GM19099 (cell line): ENCODE measurements around the gene ADCY1.

ENCODE experiments used
- POLR2A ChIP-seq: IDR thresholded peaks from 3 replicates; pipeline ENCODE4 v1.6.1; 2011; ENCODE audit warnings: low read depth; ENCODE audit not compliant: insufficient read length; ENCODE audit errors: extremely low read depth

Gene ADCY1

GRCh38 chr7:45573661-45574415 is at the start of gene ADCY1:
TSS of gene ADCY1 (plus strand) at chr7:45574368. CDS start at chr7:45574544, 176 bp downstream.
- no peak for TF ChIP-seq POLR2A

GRCh38 chr7:45524445-45524844 is 49.7 kb upstream of the ADCY1 start:
- TF ChIP-seq POLR2A, result no peak

GRCh38 chr7:45525057-45525456 is 49.1 kb upstream of the ADCY1 start:
- no peak for TF ChIP-seq POLR2A

- TF ChIP-seq POLR2A, result no peak
Measured at GRCh38 chr7:45543473-45543872, 30.7 kb upstream of the ADCY1 start.

- TF ChIP-seq POLR2A, result no peak
Measured at GRCh38 chr7:45563401-45563800, 10.8 kb upstream of the ADCY1 start.

- no peak for TF ChIP-seq POLR2A
Measured at GRCh38 chr7:45563941-45564461, 10.2 kb upstream of the ADCY1 start.

GRCh38 chr7:45564485-45564884 is 9.7 kb upstream of the ADCY1 start:
- no peak for TF ChIP-seq POLR2A

- no peak for TF ChIP-seq POLR2A
Measured at GRCh38 chr7:45564886-45565455, 9.2 kb upstream of the ADCY1 start.

GRCh38 chr7:45566386-45566785 is 7.8 kb upstream of the ADCY1 start:
- TF ChIP-seq POLR2A, result no peak

GRCh38 chr7:45566961-45567360 is 7.2 kb upstream of the ADCY1 start:
- TF ChIP-seq POLR2A, result no peak

- TF ChIP-seq POLR2A, result no peak
Measured at GRCh38 chr7:45567713-45568112, 6.5 kb upstream of the ADCY1 start.

- TF ChIP-seq POLR2A, result no peak
Measured at GRCh38 chr7:45568536-45569289, 5.5 kb upstream of the ADCY1 start.

GRCh38 chr7:45569290-45569685 is 4.9 kb upstream of the ADCY1 start:
- no peak for TF ChIP-seq POLR2A

- no peak for TF ChIP-seq POLR2A
Measured at GRCh38 chr7:45570797-45571196, 3.4 kb upstream of the ADCY1 start.

- TF ChIP-seq POLR2A, result no peak
Measured at GRCh38 chr7:45573204-45573603, 964 bp upstream of the ADCY1 start.

- TF ChIP-seq POLR2A, result no peak
Measured at GRCh38 chr7:45574416-45574668, 174 bp downstream of the ADCY1 start.
